Measurements from ENCODE around the gene CIART.

DNA sequence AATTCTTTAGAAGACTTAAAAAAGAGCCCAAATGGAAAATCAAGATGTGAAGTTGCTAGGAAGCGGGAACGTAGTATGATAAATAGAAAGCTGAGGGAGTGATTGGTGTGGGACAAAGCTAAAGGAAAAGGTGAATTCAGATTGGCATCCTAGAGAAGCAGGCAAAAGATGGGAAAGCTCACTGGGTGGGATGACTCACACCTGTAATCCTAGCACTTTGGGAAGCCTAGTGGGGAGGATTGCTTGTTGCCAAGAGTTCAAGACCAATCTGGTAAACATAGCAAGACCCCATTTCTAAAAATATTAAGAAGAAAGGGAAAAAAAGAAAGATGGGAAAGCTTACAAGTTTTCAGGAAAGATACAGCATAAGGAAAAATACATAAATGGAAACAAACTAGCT is 13.1 kb downstream of the CIART start:
- TF ChIP-seq EP300 (IDR thresholded peaks at IDR 0.05; ENCODE audit: borderline replicate concordance in 1 of 2, control insufficient read depth in 1 of 2, low read depth in 2 of 2, low read length in 2 of 2) (no peak), RELA (IDR thresholded peaks at IDR 0.05; ENCODE audit: borderline replicate concordance, partially characterized antibody) (no peak), POLR2AphosphoS5 (IDR thresholded peaks at IDR 0.05; ENCODE audit: low read length) (no peak), POLR2A (IDR thresholded peaks at IDR 0.05; ENCODE audit: low read depth, low read length) (no peak), CREM (IDR thresholded peaks at IDR 0.05; ENCODE audit: low read depth) (no peak), SUZ12 (IDR thresholded peaks at IDR 0.05; ENCODE audit: unreplicated experiment) (no peak)
- TF ChIP-seq, protein P1, sequence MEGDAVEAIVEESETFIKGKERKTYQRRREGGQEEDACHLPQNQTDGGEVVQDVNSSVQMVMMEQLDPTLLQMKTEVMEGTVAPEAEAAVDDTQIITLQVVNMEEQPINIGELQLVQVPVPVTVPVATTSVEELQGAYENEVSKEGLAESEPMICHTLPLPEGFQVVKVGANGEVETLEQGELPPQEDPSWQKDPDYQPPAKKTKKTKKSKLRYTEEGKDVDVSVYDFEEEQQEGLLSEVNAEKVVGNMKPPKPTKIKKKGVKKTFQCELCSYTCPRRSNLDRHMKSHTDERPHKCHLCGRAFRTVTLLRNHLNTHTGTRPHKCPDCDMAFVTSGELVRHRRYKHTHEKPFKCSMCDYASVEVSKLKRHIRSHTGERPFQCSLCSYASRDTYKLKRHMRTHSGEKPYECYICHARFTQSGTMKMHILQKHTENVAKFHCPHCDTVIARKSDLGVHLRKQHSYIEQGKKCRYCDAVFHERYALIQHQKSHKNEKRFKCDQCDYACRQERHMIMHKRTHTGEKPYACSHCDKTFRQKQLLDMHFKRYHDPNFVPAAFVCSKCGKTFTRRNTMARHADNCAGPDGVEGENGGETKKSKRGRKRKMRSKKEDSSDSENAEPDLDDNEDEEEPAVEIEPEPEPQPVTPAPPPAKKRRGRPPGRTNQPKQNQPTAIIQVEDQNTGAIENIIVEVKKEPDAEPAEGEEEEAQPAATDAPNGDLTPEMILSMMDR (IDR thresholded peaks at IDR 0.05 in 2 of 3, conservative IDR thresholded peaks at IDR 0.05 in 1 of 3; ENCODE audit: control insufficient read depth in 2 of 3, extremely low read depth in 1 of 3, insufficient read depth in 1 of 3, low read depth in 3 of 3, low read length in 3 of 3), result no peak
